DOHH2 (cell line): ENCODE data around the gene RBL2.

ENCODE experiments used
- H3F3A ChIP-seq: fragments of 200-600 bp; sonication (generic), shearing (Covaris generic); 2 replicates; pipeline ENCODE4 v1.6.0; 2016; ENCODE audit warnings: antibody characterized with exemption, mild to moderate bottlenecking; ENCODE audit not compliant: control insufficient read depth, insufficient read depth
- H3K27ac ChIP-seq: fragments of 200-600 bp; sonication (generic); 2 replicates; pipeline ENCODE4 v1.5.1; 2014; ENCODE audit warnings: low read depth, mild to moderate bottlenecking, low read length, moderate library complexity
- H3K27me3 ChIP-seq: fragments of 200-600 bp; sonication (generic); 2 replicates; pipeline ENCODE4 v1.6.1; 2014; ENCODE audit warnings: mild to moderate bottlenecking, low read length, mixed read lengths; ENCODE audit not compliant: control insufficient read depth
- H3K36me3 ChIP-seq: fragments of 200-600 bp; sonication (generic); 2 replicates; pipeline ENCODE4 v1.6.1; 2014; ENCODE audit warnings: mild to moderate bottlenecking, low read length, moderate library complexity, mixed read lengths; ENCODE audit not compliant: control insufficient read depth
- H3K4me1 ChIP-seq: fragments of 200-600 bp; sonication (generic); 2 replicates; pipeline ENCODE4 v1.6.1; 2014; ENCODE audit warnings: mild to moderate bottlenecking, low read length, mixed read lengths; ENCODE audit not compliant: control insufficient read depth
- H3K4me2 ChIP-seq: fragments of 200-600 bp; sonication (generic); 2 replicates; pipeline ENCODE4 v1.6.0; 2014; ENCODE audit warnings: mild to moderate bottlenecking, low read length, moderate library complexity
- H3K4me3 ChIP-seq: fragments of 200-600 bp; sonication (generic); 2 replicates; pipeline ENCODE4 v1.5.1; 2014; ENCODE audit warnings: mild to moderate bottlenecking, low read length, mixed read lengths
- H3K79me2 ChIP-seq: fragments of 200-600 bp; sonication (generic); 2 replicates; pipeline ENCODE4 v1.6.1; 2014; ENCODE audit warnings: mild to moderate bottlenecking, low read length, mixed read lengths; ENCODE audit not compliant: control insufficient read depth
- H3K9me2 ChIP-seq: fragments of 200-600 bp; sonication (generic); replicated peaks from 2 replicates; pipeline ENCODE4 v1.6.1; 2014; ENCODE audit warnings: mild to moderate bottlenecking, low read length, mixed read lengths; ENCODE audit not compliant: control insufficient read depth
- H3K9me3 ChIP-seq: fragments of 200-600 bp; sonication (generic); 2 replicates; pipeline ENCODE4 v1.6.1; 2014; ENCODE audit warnings: antibody characterized with exemption, low read length, mixed read lengths; ENCODE audit not compliant: control insufficient read depth, insufficient read depth
- H4K20me1 ChIP-seq: fragments of 200-600 bp; sonication (generic); 2 replicates; pipeline ENCODE4 v1.6.0; 2014; ENCODE audit warnings: low read depth, mild to moderate bottlenecking, antibody characterized with exemption, low read length, moderate library complexity; ENCODE audit not compliant: control insufficient read depth, insufficient read depth
- EZH2phosphoT487 ChIP-seq: fragments of 200-600 bp; sonication (generic); IDR thresholded peaks from 2 replicates; pipeline ENCODE4 v1.6.1; 2017; ENCODE audit warnings: borderline replicate concordance, mild to moderate bottlenecking, antibody characterized with exemption, low read length, moderate library complexity, mixed read lengths
- TF ChIP-seq, protein P1 (sequence below): fragments of 200-600 bp; sonication (generic); IDR thresholded peaks from one replicate; pipeline ENCODE4 v1.5.1; 2014; ENCODE audit warnings: antibody characterized with exemption, mild to moderate bottlenecking, low read depth, low read length; ENCODE audit not compliant: poor library complexity, severe bottlenecking

RBL2 gene

DNA sequence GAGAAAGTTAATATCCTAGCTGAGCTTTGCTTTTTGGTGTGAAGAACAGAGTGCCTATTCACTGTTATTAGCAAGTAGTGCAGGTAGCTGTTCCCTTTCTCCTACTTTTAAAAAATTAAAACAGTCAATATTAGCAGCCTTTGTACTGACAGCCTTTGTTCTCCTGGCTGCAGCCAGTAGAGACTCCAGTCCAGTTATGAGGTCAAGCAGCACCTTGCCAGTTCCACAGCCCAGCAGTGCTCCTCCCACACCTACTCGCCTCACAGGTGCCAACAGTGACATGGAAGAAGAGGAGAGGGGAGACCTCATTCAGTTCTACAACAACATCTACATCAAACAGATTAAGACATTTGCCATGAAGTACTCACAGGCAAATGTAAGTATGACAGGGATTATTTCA, 46.1 kb downstream of the RBL2 start:
- H3K9me2 ChIP-seq, result no peaks in the 10 kb centered on the region
- no peaks in the 10 kb centered on the region for H3K27me3 ChIP-seq
- no peaks in the 10 kb centered on the region for H3K79me2 ChIP-seq
- no peaks in the 10 kb centered on the region for H3K4me1 ChIP-seq
- peaks cover 90% of the 10 kb centered on the region for H3K36me3 ChIP-seq
- H3K4me3 ChIP-seq, result no peak overlapping the region
- H3K4me2 ChIP-seq, result no peak overlapping the region
- TF ChIP-seq, protein P1, sequence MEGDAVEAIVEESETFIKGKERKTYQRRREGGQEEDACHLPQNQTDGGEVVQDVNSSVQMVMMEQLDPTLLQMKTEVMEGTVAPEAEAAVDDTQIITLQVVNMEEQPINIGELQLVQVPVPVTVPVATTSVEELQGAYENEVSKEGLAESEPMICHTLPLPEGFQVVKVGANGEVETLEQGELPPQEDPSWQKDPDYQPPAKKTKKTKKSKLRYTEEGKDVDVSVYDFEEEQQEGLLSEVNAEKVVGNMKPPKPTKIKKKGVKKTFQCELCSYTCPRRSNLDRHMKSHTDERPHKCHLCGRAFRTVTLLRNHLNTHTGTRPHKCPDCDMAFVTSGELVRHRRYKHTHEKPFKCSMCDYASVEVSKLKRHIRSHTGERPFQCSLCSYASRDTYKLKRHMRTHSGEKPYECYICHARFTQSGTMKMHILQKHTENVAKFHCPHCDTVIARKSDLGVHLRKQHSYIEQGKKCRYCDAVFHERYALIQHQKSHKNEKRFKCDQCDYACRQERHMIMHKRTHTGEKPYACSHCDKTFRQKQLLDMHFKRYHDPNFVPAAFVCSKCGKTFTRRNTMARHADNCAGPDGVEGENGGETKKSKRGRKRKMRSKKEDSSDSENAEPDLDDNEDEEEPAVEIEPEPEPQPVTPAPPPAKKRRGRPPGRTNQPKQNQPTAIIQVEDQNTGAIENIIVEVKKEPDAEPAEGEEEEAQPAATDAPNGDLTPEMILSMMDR, result no peak
- TF ChIP-seq EZH2phosphoT487, result no peak
- H3F3A ChIP-seq, result no peaks in the 10 kb centered on the region
- H3K9me3 ChIP-seq, result no peaks in the 10 kb centered on the region
- no peak overlapping the region for H3K27ac ChIP-seq
- no peaks in the 10 kb centered on the region for H4K20me1 ChIP-seq

- peaks cover 92% of the 10 kb centered on the region for H3K36me3 ChIP-seq
- H3K79me2 ChIP-seq, result no peaks in the 10 kb centered on the region
- H3K4me1 ChIP-seq, result no peaks in the 10 kb centered on the region
These were observed 47.9 kb downstream of the RBL2 start for GRCh38 chr16:53482123-53482522.

GRCh38 chr16:53484542-53484941, 50.3 kb downstream of the RBL2 start:
- TF ChIP-seq, protein P1, result no peak
- TF ChIP-seq EZH2phosphoT487, result no peak
- Histone ChIP-seq H3K79me2 (no peaks in the 10 kb centered on the region), H3K27me3 (no peaks in the 10 kb centered on the region), H3K27ac (no peak overlapping the region), H3K9me2 (no peaks in the 10 kb centered on the region), H3K4me2 (no peak overlapping the region), H3F3A (no peaks in the 10 kb centered on the region), H3K4me3 (no peak overlapping the region), H3K36me3 (peaks cover 73% of the 10 kb centered on the region), H3K4me1 (no peaks in the 10 kb centered on the region), H4K20me1 (no peaks in the 10 kb centered on the region), H3K9me3 (peaks cover 6% of the 10 kb centered on the region; the same call in 1 of the 2 replicates)

More at GRCh38 chr16:53482123-53482522, 47.9 kb downstream of the RBL2 start:
- no peak overlapping the region for H3K4me3 ChIP-seq
- H3K27ac ChIP-seq, result no peak overlapping the region
- H4K20me1 ChIP-seq, result no peaks in the 10 kb centered on the region
- no peaks in the 10 kb centered on the region for H3K27me3 ChIP-seq
- TF ChIP-seq, protein P1, result no peak
- no peak for TF ChIP-seq EZH2phosphoT487
- H3K9me2 ChIP-seq, result no peaks in the 10 kb centered on the region
- H3F3A ChIP-seq, result no peaks in the 10 kb centered on the region
- H3K4me2 ChIP-seq, result no peak overlapping the region
- peaks cover 6% of the 10 kb centered on the region; the same call in 1 of the 2 replicates for H3K9me3 ChIP-seq

GRCh38 chr16:53486230-53486629, 52.0 kb downstream of the RBL2 start:
- Histone ChIP-seq H3K9me3 (peaks cover 6% of the 10 kb centered on the region; the same call in 1 of the 2 replicates), H3K36me3 (peaks cover 68% of the 10 kb centered on the region), H3F3A (no peaks in the 10 kb centered on the region), H3K4me1 (no peaks in the 10 kb centered on the region), H3K27ac (no peak overlapping the region), H3K79me2 (no peaks in the 10 kb centered on the region), H4K20me1 (no peaks in the 10 kb centered on the region), H3K9me2 (no peaks in the 10 kb centered on the region), H3K4me3 (no peak overlapping the region), H3K4me2 (no peak overlapping the region), H3K27me3 (no peaks in the 10 kb centered on the region)
- TF ChIP-seq EZH2phosphoT487, result no peak
- TF ChIP-seq, protein P1, result no peak
